AG04449 (cell line): ENCODE results near the gene PDE1A.

ENCODE experiments used
- CTCF ChIA-PET: fragments of 350-600 bp; formaldehyde crosslinking; extraction: SDS; loops from one replicate; lab custom pipeline; 2021; ENCODE audit warnings: antibody characterized with exemption; lab: Yijun Ruan, JAX
- POLR2A ChIA-PET: fragments of 400-600, 350-600 bp; formaldehyde crosslinking; extraction: SDS; loops from one replicate; lab custom pipeline; 2020; ENCODE audit warnings: antibody characterized with exemption, inconsistent platforms; lab: Yijun Ruan, JAX
- DNase-seq: peaks from one replicate; pipeline ENCODE4 v3.0.0-alpha.2; 2010; ENCODE audit warnings: low read depth, low spot score
- H3K4me3 ChIP-seq: 2 replicates; pipeline ENCODE4 v1.5.1; 2011; ENCODE audit warnings: low read depth, mild to moderate bottlenecking, control low read depth, low read length
- CTCF ChIP-seq: IDR thresholded peaks from one replicate; pipeline ENCODE4 v1.5.1; 2011; ENCODE audit warnings: mild to moderate bottlenecking, moderate library complexity, low read length, control low read depth, inconsistent platforms; ENCODE audit not compliant: insufficient read depth; ENCODE audit errors: missing control alignments

The PDE1A gene

GRCh38 chr2:182242609-182243008, 184.2 kb downstream of the PDE1A start:
- no peak for DNase-seq
- CTCF ChIA-PET: interaction anchor here (1.1 kb wide), 1 partner anchor 406 kb away, joined by 4 read pairs; no protein-coding TSS in a partner anchor
- no peak overlapping the region for H3K4me3 ChIP-seq
- no peak for TF ChIP-seq CTCF
- POLR2A ChIA-PET: no interaction called here

GRCh38 chr2:182241936-182242335, 184.9 kb downstream of the PDE1A start:
- ChIA-PET POLR2A (no interaction called here), CTCF (interaction anchor here (1.1 kb wide), 1 partner anchor 407 kb away, joined by 4 read pairs; no protein-coding TSS in a partner anchor)
- DNase-seq: no peak
- no peak overlapping the region for H3K4me3 ChIP-seq
- TF ChIP-seq CTCF: no peak

- H3K4me3 ChIP-seq: no peak overlapping the region
- peak; percentile 27 for TF ChIP-seq CTCF
- no peak for DNase-seq
- CTCF ChIA-PET: interaction anchor here (0.7 to 2.4 kb wide), 7 partner anchors 9 to 413 kb away, joined by 3 to 23 read pairs (median 6); no protein-coding TSS in a partner anchor
- POLR2A ChIA-PET: no interaction called here
Observed at GRCh38 chr2:182240862-182241371, 185.9 kb downstream of the PDE1A start.

- H3K4me3 ChIP-seq: no peak overlapping the region
- ChIA-PET CTCF (interaction anchor here (0.7 to 1.0 kb wide), 2 partner anchors 45 to 421 kb away, joined by 3 to 4 read pairs; no protein-coding TSS in a partner anchor), POLR2A (no interaction called here)
- no peak for DNase-seq
- no peak for TF ChIP-seq CTCF
Observed at GRCh38 chr2:182230561-182230960, 196.3 kb downstream of the PDE1A start.

- no peak for TF ChIP-seq CTCF
- ChIA-PET CTCF (interaction anchor here (1.0 to 1.8 kb wide), 3 partner anchors 11 to 420 kb away, joined by 3 to 5 read pairs (median 3); no protein-coding TSS in a partner anchor), POLR2A (no interaction called here)
- no peak for DNase-seq
- no peak overlapping the region for H3K4me3 ChIP-seq
Observed at GRCh38 chr2:182229297-182229696, 197.5 kb downstream of the PDE1A start.

GRCh38 chr2:182228741-182229140, 198.1 kb downstream of the PDE1A start:
- POLR2A ChIA-PET: no interaction called here
- CTCF ChIA-PET: interaction anchor here (1.0 to 1.8 kb wide), 3 partner anchors 11 to 420 kb away, joined by 3 to 5 read pairs (median 3); no protein-coding TSS in a partner anchor
- TF ChIP-seq CTCF: no peak
- H3K4me3 ChIP-seq: no peak overlapping the region
- DNase-seq: no peak
